NOMO-1 treated with DMSO at 0.1 percent for 48 hours (cell line): ENCODE measurements around the gene MYO18B.
A peak's percentile ranks its signal among the peaks of the same experiment; 100 is the strongest.
"Not testable (repeated sequence)": the region's sequence is repeated elsewhere in the genome, so short reads cannot be mapped to it uniquely, and the experiment has no call there.

Experiments
- DNase-seq: peaks from one replicate; lab custom pipeline; 2025; ENCODE audit not compliant: unreplicated experiment; lab: John Stamatoyannopoulos, UW

The MYO18B gene

DNA sequence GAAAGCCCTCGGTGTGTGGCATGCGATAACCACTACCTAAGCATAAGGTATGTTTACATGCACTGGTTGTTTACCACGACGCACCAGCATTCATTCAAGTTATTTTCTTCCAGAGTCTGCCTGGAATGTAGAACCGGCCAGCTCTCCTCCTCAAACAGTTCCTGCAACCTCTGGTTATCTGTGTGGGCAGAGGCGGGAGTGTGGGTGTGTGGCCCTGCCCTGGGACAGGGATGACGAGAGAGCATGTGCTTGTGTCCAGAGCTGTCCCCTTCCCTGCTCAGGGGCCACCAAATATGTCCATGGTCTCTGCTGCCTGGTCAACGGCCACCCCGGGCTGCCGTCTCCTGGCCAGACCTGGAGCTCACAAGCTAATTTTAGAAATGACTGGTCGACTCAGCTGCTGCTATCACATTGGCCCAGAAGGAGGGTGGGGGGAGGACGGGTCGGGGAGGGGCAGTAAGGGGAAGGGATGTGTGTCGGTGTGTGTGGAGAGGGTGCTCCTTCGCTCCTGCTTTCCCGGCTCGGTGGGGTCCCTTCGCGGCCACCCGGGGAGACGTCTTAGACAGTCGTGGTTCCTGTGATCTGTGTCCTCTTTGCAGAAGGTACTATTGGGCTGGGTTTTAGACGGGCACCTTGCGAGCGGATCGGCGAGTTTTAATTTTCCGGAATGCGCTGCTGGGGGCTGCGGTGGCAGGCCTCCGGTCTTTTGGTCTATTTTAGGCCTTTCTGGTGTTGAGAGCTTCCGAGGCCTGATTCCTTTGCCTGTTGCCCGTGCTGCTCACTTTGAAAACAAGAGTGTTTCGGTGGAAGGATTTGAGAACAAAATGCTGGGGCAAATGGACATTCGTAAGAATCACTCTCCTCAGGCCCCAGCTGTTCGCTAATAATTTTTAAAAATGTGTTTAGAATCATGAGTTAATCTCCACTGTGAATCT lies at the start of gene MYO18B:
TSS of gene MYO18B (plus strand) at position 497 of the 935 bp plus-strand sequence. CDS start 18,905 bp downstream, outside the sequence.
- no peak for DNase-seq

- no peak for DNase-seq
These were observed 49.4 kb upstream of the MYO18B start for GRCh38 chr22:25692397-25693267.

GRCh38 chr22:25693268-25693565 lies 48.8 kb upstream of the MYO18B start:
- no peak for DNase-seq

DNA sequence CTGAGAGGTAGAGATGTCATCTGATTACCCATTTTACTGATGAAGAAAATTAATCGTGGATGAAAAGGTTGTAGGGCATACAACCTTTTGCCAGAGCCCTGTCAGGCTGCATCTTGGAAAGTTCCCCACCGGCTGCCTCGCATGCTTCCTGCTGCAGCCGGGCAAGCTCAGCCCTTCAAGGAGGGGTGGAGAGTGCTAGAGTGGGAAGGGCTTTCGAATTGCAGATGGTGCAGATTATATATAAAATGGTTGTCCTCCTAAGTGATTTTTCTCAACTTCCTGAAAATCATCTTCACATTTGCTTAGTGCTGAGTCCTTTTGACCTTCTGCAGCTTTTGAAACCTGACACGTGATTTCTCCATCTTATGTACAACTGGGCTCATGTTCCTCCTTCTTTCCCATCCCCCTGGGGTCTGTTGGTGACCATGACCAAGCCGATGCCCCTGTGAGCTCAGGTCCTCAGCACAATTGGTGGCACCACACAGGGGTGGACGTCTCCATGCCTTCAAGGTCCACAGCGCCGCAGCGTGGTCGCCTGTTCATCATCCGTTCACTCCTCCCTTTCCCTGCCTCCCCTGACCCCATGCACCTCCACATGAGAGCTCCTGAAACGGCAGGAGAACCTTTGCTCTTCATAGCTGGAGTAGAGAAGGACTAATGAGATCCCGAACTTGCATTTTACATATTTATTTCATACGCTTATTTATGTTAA lies 47.6 kb upstream of the MYO18B start:
- no peak for DNase-seq

DNA sequence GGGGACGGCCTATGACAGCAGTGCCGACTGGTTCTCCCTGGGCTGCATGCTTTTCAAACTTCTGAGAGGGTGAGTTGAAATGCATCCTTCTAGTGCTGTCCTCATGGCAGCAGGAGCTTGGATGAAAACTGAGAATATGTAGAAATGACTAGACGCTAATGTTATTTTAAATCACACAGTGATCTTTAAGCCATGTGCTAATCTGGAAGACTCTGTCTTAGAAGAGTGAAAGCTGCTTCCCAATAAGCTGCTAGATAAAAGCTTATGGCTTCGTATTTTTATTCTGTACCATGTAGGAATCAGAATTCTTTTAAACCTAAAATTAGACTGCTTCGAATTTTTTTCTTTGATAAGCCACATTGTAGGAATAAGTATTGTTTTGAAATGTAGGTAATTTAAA lies 46.8 kb upstream of the MYO18B start:
- DNase-seq = no peak

DNA sequence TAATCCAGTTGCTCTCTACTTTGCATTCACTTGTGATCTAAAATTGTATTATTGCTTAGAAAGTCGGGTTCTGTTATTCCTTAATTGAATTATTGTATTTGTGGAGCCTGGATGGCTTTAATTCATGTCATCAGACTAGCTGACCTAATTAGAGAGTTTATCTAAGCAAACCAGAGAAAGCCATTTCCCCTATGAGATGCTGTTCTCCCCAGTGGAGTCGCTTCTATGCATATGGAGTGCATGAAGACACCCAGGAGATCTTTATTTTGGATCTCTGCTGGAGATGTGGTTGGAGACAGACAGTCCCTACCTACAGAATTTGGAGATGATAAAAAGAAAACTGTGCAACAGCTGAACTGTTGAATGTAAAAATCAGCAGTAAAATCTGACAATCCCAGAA lies 45.2 kb upstream of the MYO18B start:
- no peak for DNase-seq

DNA sequence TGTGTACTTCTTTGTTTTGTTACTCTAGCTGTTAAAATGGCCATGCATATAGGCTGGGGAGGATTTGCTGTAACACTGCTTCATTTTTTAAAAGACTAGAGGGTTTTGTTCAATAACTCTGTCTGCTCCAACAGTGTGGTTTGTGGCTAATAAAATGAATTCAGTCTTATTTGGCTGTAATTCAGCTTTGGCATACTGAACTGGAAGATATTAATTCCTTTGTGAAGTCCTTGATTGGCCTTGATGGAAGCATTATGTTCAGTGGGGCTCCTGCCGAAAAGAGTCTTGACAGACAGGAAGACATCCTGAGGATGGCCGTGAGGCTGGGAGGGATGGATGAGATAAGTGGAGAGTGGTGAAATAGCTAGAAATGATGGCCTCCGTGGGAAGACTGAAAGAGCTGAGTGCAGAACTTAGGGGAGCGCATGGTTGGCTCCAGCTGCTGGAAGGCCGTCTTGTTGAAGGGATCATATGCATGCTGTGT lies 44.8 kb upstream of the MYO18B start:
- DNase-seq = no peak

- DNase-seq = no peak
These were observed 44.0 kb upstream of the MYO18B start for GRCh38 chr22:25697978-25698377.

DNA sequence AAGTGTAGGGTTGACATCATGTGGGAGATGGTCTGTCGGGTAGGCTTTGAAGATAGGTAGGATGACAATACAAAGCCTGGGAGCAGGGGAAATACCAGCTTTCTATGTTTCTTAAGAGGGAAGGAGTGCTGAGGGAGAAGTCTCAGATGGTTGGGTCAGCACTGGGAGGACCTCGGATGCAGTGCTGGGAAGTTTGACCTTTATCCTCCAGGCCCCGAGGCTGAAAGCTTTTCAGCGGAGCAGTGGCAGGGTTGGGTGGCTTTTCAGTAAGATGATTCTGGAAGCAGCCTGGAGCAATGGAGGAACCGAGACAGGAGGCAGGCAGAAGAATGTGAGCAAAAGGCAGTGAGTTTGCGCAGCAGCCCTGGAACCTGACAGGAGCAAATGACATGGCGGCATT lies 43.5 kb upstream of the MYO18B start:
- no peak for DNase-seq

- no peak for DNase-seq
These were observed 43.0 kb upstream of the MYO18B start for GRCh38 chr22:25698978-25699377.

DNA sequence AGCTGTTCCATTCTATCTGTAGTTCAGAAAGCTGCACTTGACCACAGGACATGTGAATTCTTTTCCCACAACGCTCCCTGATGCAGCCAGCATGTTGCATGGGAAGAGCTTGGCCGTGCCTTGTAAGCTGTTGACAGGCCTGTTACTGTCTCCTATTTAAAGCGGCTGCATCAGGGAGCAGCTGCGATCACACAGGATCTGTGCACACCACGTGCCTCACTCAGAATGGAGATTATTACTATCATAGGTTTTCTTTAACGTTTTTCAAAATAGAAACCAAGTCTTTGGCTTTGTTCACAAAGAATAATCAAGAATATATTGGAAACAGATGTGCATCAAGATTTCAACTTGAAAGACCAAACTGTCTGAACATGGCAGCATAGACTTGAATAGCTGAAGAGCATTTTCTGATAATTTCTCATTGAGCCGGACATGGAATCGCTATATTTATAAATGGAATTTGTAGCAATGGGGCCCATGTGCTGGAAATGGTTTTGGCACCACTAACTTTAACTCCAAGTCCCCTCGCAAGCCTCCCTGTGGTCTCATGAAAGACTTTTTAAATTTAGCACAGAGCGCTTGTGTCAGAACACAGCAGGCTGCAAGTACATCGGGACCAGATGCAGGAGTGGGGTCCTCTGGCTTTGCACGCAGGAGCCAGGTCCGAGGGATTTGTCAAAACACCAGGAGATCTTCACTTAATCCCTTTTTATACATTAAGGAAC lies 40.8 kb upstream of the MYO18B start:
- DNase-seq = no peak

- peak; percentile 59 for DNase-seq
These were observed 39.9 kb upstream of the MYO18B start for GRCh38 chr22:25702040-25702439.

DNA sequence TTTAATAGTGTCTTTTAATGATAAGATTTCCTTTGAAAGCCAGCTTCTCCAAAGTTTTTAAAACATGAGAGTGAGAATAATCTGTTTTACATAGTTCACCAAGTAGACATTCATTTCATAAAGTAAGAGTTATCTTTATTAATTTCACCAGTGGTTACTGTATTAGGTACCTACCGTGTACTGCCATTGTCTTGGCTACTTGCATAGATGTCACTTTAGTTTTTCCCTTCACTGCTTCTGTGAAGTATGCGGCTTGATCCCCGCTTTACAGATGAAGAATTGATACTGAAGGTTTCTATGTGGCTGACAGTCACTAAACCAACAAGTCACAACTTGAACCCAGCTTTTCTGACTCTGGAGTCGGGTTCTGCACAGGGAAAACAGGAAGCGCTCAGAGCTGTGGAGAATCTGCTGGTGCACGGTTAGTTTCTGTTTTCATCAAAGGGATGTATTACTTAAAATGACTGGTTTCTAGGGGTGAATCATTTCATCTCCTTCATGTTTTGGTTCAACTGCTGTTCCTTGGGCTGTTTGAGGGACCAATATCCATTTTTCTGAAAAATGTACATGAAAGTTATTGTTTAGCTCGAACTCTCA lies 39.3 kb upstream of the MYO18B start:
- no peak for DNase-seq

DNA sequence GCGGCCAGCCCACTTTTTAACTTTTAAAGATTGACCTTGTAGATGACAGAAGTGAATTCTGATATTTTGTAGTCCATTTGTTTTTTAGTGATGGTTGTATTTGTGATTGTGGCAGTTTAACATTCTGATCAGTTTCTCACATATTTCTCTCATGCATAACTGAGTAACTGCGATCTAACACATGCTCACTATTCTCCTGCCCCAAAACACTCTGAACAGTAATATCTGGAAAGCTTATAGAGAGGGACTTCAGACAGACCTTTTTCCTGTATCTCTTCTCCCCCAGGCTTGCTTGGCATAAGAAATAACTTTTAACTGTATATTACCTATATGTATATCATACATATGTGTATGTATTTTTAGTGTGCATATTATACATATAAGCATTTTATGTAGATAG lies 37.3 kb upstream of the MYO18B start:
- DNase-seq = no peak

DNA sequence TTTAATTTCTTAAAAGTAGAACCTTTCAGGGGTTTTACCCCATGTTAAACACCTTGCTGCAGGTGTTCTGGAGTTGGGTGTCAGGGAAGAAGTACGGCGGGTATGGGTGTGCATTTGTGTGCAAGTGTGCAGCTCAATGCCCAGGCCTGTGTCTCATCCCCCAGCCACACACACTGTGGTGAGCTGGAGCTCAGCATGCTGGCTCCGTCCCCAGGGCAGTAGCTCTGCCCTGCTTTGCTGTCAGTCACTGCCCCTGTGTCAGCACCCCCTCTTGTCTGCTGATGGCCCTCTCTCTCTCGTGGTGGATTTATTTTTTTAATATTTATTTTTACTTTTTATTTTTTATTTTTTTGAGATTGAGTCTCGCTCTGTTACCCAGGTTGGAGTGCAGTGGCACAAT lies 35.8 kb upstream of the MYO18B start:
- DNase-seq = no peak

- DNase-seq = not testable (repeated sequence)
These were observed 33.6 kb upstream of the MYO18B start for GRCh38 chr22:25708430-25708829.

- DNase-seq = no peak
These were observed 32.2 kb upstream of the MYO18B start for GRCh38 chr22:25709758-25710157.

DNA sequence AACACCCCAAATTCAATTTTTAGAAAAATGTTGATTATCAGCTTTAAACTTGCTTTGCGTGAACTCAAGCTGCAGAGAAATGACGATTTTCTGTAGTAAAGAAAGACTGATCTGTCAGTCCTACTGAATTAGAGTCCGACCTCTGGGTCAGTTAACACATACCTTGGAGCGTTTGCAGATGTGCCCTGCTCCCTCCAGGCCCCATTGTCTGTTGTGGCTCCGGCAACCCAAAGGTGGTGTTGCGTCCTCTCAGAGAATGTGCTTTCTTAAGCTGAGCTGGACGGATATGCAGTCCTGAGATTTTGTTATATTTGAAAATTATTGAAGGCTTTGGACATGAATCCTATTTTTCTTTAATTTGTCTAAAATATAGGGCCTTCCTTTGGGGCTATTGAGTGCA lies 31.5 kb upstream of the MYO18B start:
- DNase-seq = no peak

DNA sequence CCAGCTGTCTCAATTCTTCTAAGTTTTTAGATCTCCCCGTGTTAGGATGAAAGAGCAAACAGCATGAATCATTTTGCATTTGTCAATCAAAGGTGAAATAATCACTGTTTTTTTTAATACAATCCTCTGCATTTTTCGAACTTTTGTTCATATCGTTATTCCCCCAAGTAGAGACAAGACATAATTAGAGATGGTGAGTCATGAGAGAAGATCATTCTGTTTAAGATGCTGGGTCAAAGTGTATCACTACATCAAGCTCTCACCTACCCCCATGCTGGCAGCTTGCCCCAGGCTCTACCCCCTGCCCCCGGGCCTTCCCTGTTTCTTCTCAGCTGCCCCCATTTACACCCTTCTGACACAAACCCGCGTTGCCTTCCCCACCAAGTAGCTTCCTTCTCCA lies 30.5 kb upstream of the MYO18B start:
- no peak for DNase-seq

DNA sequence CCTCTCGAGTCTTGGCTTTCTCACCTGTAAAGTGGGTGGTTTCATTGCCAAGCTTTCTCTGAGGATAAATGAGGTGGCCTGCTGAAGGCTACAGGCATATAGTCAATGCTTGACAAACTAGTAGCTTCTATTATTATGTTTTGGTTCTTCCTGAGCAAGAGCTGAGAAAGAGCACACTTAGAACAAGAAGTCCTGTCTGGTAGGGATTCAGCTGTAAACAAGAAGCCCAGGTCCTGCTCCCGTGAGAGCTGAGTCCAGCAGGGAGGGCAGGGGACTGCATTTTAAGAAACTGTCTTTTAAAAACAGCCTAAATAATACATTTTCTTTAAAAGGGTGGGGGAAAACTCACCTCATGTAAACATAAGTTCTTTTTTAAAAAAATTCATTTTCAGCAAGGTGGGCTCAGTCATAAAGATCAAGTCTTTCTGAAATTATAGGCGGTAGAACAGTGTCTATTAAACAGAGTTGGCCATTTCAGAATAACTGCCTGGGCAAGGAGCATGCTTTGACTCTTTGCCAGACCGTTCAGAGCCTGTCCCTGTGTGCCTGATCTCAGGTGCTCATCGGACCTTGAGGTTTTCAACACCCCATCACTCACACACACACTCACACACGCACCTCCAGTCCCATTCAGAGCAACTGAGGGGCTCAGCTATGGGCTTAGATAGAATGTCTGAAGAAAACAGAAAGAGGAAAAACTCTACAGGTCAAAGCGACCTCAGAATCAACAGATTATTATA lies 29.2 kb upstream of the MYO18B start:
- no peak for DNase-seq
